ENCODE results near the gene GNPTAB.

GNPTAB gene

DNA sequence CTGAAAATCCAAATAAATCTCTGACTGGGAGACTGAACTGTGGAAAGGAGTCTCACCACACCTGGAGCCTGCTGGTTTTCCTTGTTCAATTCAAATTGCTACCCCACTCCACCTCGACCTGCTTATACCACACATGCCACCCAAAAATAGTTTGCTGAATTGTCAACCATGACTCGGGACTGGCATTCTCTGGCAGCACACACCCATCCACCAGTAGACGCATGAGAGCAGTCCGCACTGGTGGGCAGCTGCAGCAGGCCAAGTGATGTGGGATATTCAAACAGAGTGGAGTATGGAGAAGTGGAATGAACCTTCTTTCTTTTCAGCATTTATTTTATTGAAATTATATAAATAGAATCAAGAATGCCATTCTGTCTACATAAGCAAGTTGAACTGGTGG lies 52.8 kb downstream of the GNPTAB start:
- Histone ChIP-seq H3K4me1 (ENCODE audit: insufficient read depth, poor library complexity, severe bottlenecking) (no peaks in the 10 kb centered on the region), H3K9me3 (ENCODE audit: severe bottlenecking) (no peaks in the 10 kb centered on the region), H3K4me3 (ENCODE audit: severe bottlenecking) (no peak overlapping the region), H3K36me3 (ENCODE audit: low read depth) (0 out of 2 replicates have a peak, but pooled peaks cover 7% of the 10 kb centered on the region), H3K27me3 (ENCODE audit: insufficient read depth, poor library complexity, severe bottlenecking) (no peaks in the 10 kb centered on the region), H3K27ac (ENCODE audit: poor library complexity, severe bottlenecking) (no peak overlapping the region)
- no peak for TF ChIP-seq CTCF (IDR thresholded peaks at IDR 0.05; ENCODE audit: poor library complexity, severe bottlenecking)
- ATAC-seq (ENCODE audit: low read depth), result no peak
- no peak for DNase-seq (ENCODE audit: low spot score)

DNA sequence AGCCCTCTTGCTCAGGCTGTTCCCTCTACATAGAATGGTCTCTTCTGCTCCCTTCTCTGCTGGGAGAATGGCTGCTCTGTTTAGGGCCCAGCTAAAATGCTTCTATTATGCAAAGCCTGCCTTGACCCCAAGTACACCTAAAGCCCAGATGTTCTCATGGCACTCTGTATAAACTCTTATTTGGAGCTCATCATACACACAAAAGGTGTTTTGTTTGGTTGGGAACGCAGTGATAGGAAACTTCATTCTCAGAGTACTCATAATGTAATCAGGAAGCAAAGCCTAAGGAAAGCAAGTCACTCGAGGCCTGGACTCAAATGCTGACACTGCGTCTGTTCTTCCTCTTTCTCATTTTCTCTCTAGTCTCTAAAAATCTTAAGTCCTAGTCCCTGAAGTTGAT lies 53.3 kb downstream of the GNPTAB start:
- Histone ChIP-seq H3K27ac (ENCODE audit: poor library complexity, severe bottlenecking) (no peak overlapping the region), H3K4me3 (ENCODE audit: severe bottlenecking) (no peak overlapping the region), H3K27me3 (ENCODE audit: insufficient read depth, poor library complexity, severe bottlenecking) (no peaks in the 10 kb centered on the region), H3K36me3 (ENCODE audit: low read depth) (0 out of 2 replicates have a peak, but pooled peaks cover 7% of the 10 kb centered on the region), H3K4me1 (ENCODE audit: insufficient read depth, poor library complexity, severe bottlenecking) (no peaks in the 10 kb centered on the region), H3K9me3 (ENCODE audit: severe bottlenecking) (no peaks in the 10 kb centered on the region)
- DNase-seq (ENCODE audit: low spot score) (no peak), ATAC-seq (ENCODE audit: low read depth) (no peak)
- TF ChIP-seq CTCF (IDR thresholded peaks at IDR 0.05; ENCODE audit: poor library complexity, severe bottlenecking), result no peak

DNA sequence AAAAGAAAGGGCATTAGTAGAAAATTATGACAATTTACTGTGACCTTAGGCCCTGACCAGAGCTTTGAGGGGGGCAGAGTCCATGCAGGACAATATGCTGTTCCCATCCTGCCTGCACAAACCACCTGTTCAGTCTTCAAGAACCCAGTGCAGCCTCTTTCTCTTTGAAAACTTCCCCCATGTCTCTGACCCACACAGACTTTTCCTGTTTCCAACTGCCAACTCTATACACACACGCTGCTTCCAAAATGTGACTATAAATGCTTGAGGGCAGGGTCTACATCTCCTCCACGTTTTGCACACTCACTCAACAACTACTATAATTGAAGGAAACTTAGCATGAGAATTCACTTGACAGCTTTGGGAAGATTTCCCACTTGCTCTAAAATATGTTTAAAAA lies 54.9 kb downstream of the GNPTAB start:
- no peak for DNase-seq (ENCODE audit: low spot score)
- H3K4me1 ChIP-seq (ENCODE audit: insufficient read depth, poor library complexity, severe bottlenecking), result no peaks in the 10 kb centered on the region
- H3K27me3 ChIP-seq (ENCODE audit: insufficient read depth, poor library complexity, severe bottlenecking), result no peaks in the 10 kb centered on the region
- H3K4me3 ChIP-seq (ENCODE audit: severe bottlenecking), result no peak overlapping the region
- H3K36me3 ChIP-seq (ENCODE audit: low read depth), result 0 out of 2 replicates have a peak, but pooled peaks cover 7% of the 10 kb centered on the region
- TF ChIP-seq CTCF (IDR thresholded peaks at IDR 0.05; ENCODE audit: poor library complexity, severe bottlenecking), result no peak
- no peak overlapping the region for H3K27ac ChIP-seq (ENCODE audit: poor library complexity, severe bottlenecking)
- H3K9me3 ChIP-seq (ENCODE audit: severe bottlenecking), result no peaks in the 10 kb centered on the region
- ATAC-seq (ENCODE audit: low read depth), result no peak

- 0 out of 2 replicates have a peak, but pooled peaks cover 11% of the 10 kb centered on the region for H3K36me3 ChIP-seq (ENCODE audit: low read depth)
- H3K27me3 ChIP-seq (ENCODE audit: insufficient read depth, poor library complexity, severe bottlenecking), result no peaks in the 10 kb centered on the region
- no peaks in the 10 kb centered on the region for H3K9me3 ChIP-seq (ENCODE audit: severe bottlenecking)
- no peak overlapping the region for H3K27ac ChIP-seq (ENCODE audit: poor library complexity, severe bottlenecking)
- H3K4me3 ChIP-seq (ENCODE audit: severe bottlenecking), result no peak overlapping the region
- peak; percentile 93 for TF ChIP-seq CTCF (IDR thresholded peaks at IDR 0.05; ENCODE audit: poor library complexity, severe bottlenecking)
- ATAC-seq (ENCODE audit: low read depth) (peak; percentile 75), DNase-seq (ENCODE audit: low spot score) (no peak)
- H3K4me1 ChIP-seq (ENCODE audit: insufficient read depth, poor library complexity, severe bottlenecking), result no peaks in the 10 kb centered on the region
Observed at GRCh38 chr12:101773650-101774162, 57.1 kb downstream of the GNPTAB start.

- Histone ChIP-seq H3K4me1 (ENCODE audit: insufficient read depth, poor library complexity, severe bottlenecking) (no peaks in the 10 kb centered on the region), H3K27me3 (ENCODE audit: insufficient read depth, poor library complexity, severe bottlenecking) (no peaks in the 10 kb centered on the region), H3K4me3 (ENCODE audit: severe bottlenecking) (no peak overlapping the region), H3K27ac (ENCODE audit: poor library complexity, severe bottlenecking) (no peak overlapping the region), H3K9me3 (ENCODE audit: severe bottlenecking) (no peaks in the 10 kb centered on the region), H3K36me3 (ENCODE audit: low read depth) (0 out of 2 replicates have a peak, but pooled peaks cover 7% of the 10 kb centered on the region)
- no peak for TF ChIP-seq CTCF (IDR thresholded peaks at IDR 0.05; ENCODE audit: poor library complexity, severe bottlenecking)
- ATAC-seq (ENCODE audit: low read depth) (no peak), DNase-seq (ENCODE audit: low spot score) (no peak)
Observed at GRCh38 chr12:101772012-101772775, 58.6 kb downstream of the GNPTAB start.
